Measurements from ENCODE around the gene ZNF718. TPM values are rescaled to one million over a fixed set of nuclear protein-coding genes. Genes with fewer than 3 reads are reported as not detected.
"Not testable (repeated sequence)": the region's sequence is repeated elsewhere in the genome, so short reads cannot be mapped to it uniquely, and the experiment has no call there.

The ZNF718 gene
- total and polyA plus RNA-seq, 2 of the 8 experiments (the other 6 are each of a cell fraction or from before 2014, with no cell fraction given) = 3.3 to 19.5 TPM

DNA sequence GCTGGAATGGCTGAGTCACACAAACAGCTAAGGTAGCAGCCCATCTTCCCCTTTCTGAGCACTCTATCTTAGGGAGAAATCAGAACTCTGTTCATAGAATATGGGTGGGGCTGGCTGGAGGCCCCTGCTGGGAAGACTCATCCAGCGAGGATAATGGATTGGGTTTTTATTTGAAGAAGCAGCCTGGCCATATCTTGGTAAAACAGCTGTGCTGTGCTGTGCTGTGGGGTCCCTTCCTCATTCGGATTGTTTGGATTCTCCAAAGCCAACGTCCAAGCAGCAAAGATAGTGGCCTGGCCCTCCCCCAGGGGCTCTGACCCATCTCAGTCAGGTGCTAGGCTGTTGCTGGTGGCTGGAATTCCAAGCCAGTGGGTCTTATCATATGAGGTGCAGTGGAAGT, 63.8 kb downstream of the ZNF718 start (continued):
- TF ChIP-seq, protein P1, sequence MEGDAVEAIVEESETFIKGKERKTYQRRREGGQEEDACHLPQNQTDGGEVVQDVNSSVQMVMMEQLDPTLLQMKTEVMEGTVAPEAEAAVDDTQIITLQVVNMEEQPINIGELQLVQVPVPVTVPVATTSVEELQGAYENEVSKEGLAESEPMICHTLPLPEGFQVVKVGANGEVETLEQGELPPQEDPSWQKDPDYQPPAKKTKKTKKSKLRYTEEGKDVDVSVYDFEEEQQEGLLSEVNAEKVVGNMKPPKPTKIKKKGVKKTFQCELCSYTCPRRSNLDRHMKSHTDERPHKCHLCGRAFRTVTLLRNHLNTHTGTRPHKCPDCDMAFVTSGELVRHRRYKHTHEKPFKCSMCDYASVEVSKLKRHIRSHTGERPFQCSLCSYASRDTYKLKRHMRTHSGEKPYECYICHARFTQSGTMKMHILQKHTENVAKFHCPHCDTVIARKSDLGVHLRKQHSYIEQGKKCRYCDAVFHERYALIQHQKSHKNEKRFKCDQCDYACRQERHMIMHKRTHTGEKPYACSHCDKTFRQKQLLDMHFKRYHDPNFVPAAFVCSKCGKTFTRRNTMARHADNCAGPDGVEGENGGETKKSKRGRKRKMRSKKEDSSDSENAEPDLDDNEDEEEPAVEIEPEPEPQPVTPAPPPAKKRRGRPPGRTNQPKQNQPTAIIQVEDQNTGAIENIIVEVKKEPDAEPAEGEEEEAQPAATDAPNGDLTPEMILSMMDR (IDR thresholded peaks at IDR 0.05; ENCODE audit: control extremely low read depth in 1 of 3, insufficient read depth in 1 of 3, low read depth in 1 of 3, low read length in 3 of 3) = no peak
- TF ChIP-seq NRF1 (IDR thresholded peaks at IDR 0.05; ENCODE audit: low read depth, low read length) = no peak
- TF ChIP-seq SRF (IDR thresholded peaks at IDR 0.05; ENCODE audit: low read depth, low read length) = no peak
- TF ChIP-seq POLR2AphosphoS5 (IDR thresholded peaks at IDR 0.05; ENCODE audit: low read depth, low read length) = no peak
- TF ChIP-seq CHD2 (IDR thresholded peaks at IDR 0.05; ENCODE audit: low read length) = no peak
- no peak for TF ChIP-seq EZH2 (IDR thresholded peaks at IDR 0.05; ENCODE audit: low read depth, low read length, severe bottlenecking)
- TF ChIP-seq MAFK (IDR thresholded peaks at IDR 0.05; ENCODE audit: low read depth, low read length) = no peak
- no peak for TF ChIP-seq JUN (IDR thresholded peaks at IDR 0.05; ENCODE audit: low read depth, low read length)

DNA sequence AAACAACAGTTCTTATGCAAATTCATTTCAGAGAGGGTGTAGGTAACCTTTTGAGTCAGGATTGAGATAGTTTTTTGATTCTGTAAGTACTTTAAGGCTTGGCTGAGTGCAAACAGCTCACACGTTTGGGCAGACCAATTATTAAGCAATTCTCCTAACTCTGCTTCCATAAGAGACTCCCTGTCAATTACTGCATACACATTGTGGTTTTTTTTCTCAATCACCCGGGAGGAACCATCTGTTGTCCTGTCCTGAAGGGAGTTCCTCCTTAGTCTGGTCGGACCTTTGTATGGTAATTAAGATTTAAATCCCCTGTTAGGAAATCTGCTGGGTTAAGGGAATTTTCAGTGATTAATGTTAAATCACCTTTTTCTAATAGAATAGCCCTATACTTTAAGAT, 70.9 kb downstream of the ZNF718 start:
- H2AK5ac ChIP-seq (ENCODE audit: low read depth, low read length); H3K4ac ChIP-seq (replicated peaks; ENCODE audit: insufficient read length, low read depth, low read length); H4K5ac ChIP-seq (ENCODE audit: insufficient read length, low read depth, low read length); H2BK120ac ChIP-seq (replicated peaks; ENCODE audit: low read depth, low read length); DNase-seq (ENCODE audit: low read depth in 1 of 2, low spot score in 2 of 2); H3K27ac ChIP-seq (ENCODE audit: low read depth, low read length); H3K4me1 ChIP-seq (replicated peaks in 1 of 4; ENCODE audit: control insufficient read depth in 3 of 4, insufficient read depth in 4 of 4, low read length in 3 of 4); H2BK12ac ChIP-seq (ENCODE audit: low read depth, low read length); H3K14ac ChIP-seq (ENCODE audit: insufficient read length); H2BK5ac ChIP-seq (ENCODE audit: low read depth, low read length); H3K36me3 ChIP-seq (ENCODE audit: control insufficient read depth in 2 of 4, insufficient read depth in 4 of 4, low read length in 3 of 4); H4K20me1 ChIP-seq (replicated peaks in 1 of 2; ENCODE audit: control insufficient read depth in 1 of 2, insufficient read depth in 2 of 2, low read length in 2 of 2); H3K79me2 ChIP-seq (ENCODE audit: control insufficient read depth in 1 of 2, insufficient read depth in 2 of 2, low read length in 2 of 2); H3K27me3 ChIP-seq (replicated peaks in 1 of 4; ENCODE audit: control insufficient read depth in 3 of 4, extremely low read depth in 1 of 4, insufficient read depth in 3 of 4, low read length in 3 of 4); H3K4me3 ChIP-seq (ENCODE audit: extremely low read depth in 1 of 4, insufficient read depth in 2 of 4, low read depth in 3 of 4, low read length in 4 of 4); H3K9ac ChIP-seq (replicated peaks in 1 of 4; ENCODE audit: extremely low read depth in 1 of 4, low read depth in 3 of 4, low read length in 3 of 4); H4K8ac ChIP-seq (ENCODE audit: extremely low read depth, insufficient read depth, low read length); H3K23me2 ChIP-seq (ENCODE audit: low read depth, low read length); H2BK15ac ChIP-seq (ENCODE audit: low read length); H3K56ac ChIP-seq (replicated peaks; ENCODE audit: insufficient read length, low read depth, low read length); H3K18ac ChIP-seq (ENCODE audit: extremely low read depth, low read length); H3K4me2 ChIP-seq (ENCODE audit: insufficient read depth in 1 of 2, low read depth in 2 of 2, low read length in 2 of 2); H3K23ac ChIP-seq (ENCODE audit: insufficient read length); H3K79me1 ChIP-seq (ENCODE audit: low read depth, low read length); H2BK20ac ChIP-seq (ENCODE audit: low read length); FAIRE-seq; H2AFZ ChIP-seq (ENCODE audit: low read length); H4K91ac ChIP-seq (replicated peaks; ENCODE audit: insufficient read length, low read length); POLR2A ChIA-PET (ENCODE audit: partially characterized antibody); CTCF ChIA-PET (ENCODE audit: partially characterized antibody): not testable (repeated sequence)
- 81% methylated on average over 3 of the region's 3 CpGs; no CpG with 5 or more reads in 1 of the 2 experiments for WGBS, 2 experiments (ENCODE audit: extremely low coverage in 1 of 2, insufficient coverage in 1 of 2, insufficient read length in 1 of 2, insufficient replicate concordance in 2 of 2, low coverage in 1 of 2, low lambda C conversion rate in 2 of 2, missing lambda C conversion rate in 1 of 2)
- peaks cover 1 to 11% of the 10 kb centered on the region in 2 experiments; a peak in 3 of 4 replicates for H3K9me3 ChIP-seq (ENCODE audit: insufficient read depth in 2 of 2, low read depth in 1 of 2, low read length in 1 of 2)
